Stimulated activated CD4-positive, alpha-beta T cell treated with anti-CD3 and anti-CD28 coated beads, Interleukin-12 subunit alpha, Interleukin-12 subunit beta, amount 100 ng/mL, for 48 hours (primary cell): Measurements from ENCODE around the gene ANO3.
A peak's percentile ranks its signal among the peaks of the same experiment; 100 is the strongest.
"Not testable (repeated sequence)": the region's sequence is repeated elsewhere in the genome, so short reads cannot be mapped to it uniquely, and the experiment has no call there.

Experiments
- DNase-seq, 3 donors: peaks; one replicate each; pipeline ENCODE4 v3.0.0-alpha.2; 2020; ENCODE audit warnings: low read depth in 2 of 3, low spot score in 1 of 3

Gene ANO3

DNA sequence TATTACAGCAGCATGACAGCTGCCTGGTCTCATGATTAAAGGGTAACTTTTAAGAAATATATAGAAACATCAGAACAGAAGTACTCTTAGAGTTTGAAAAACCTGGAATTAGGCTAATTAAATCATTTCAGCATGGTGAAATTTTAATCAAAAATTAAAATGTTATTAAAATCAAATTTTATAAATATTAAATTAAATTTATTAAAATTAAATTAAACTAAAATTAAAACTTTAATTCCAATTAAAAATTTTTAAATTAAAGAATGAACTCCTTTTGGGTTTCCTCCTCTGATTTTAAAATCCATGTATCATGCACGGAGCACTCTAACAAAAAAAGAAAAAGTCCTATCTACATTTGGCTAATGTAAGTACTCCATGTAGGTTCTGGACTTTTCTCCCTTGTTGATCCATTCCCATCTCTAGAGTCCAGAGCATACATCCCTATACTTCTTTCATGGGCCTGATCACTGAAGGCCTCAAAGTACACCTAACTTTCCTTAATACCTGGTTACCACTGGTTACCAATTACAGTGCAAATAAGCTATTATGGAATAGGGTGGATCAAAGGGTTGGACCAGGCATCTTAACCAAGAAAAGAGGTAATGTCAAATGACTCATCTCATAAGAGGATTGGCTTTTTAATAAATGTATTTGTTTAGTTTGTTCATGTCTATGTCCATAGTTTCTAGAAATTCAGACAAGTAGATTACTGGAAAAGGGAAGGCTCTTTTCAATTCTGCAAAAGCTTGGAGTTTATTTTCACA is 288.5 kb downstream of the ANO3 start:
- no peak for DNase-seq

DNA sequence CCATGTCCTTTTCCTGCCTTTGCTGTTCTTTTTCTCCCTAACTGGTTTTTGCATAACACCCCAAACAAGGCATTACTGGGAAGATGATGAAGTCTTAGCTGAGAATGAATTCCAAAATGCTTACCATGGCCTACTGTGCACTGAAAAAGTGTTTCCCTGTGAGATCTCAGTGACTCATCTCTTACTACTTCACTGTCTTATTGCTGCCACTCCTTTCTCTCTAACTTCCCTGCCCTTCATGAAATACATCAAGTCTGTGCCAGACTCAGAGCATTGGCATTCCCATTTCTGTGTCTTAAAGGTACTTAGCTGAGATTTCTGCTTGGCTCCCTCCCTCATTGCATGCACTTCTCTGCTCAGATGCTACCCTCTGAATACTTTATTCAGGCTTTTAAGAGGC is 289.2 kb downstream of the ANO3 start:
- DNase-seq: no peak

DNA sequence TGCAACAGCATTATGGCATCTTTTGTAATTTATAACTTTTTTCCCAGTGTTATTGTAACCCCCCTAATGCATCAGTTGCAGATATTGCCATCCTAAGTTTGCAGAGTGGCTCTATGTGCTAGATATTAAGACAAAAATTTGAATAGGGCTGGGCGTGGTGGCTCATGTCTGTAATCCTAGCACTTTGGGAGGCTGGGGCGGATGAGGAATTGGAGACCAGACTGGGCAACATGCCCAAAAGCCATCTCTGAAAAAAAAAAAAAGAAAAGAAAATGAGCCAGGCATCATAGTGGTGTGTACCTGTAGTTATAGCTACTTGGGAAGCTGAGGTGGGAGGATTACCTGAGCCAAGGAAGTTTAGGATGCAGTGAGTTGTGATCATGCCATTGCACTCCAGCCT is 290.3 kb downstream of the ANO3 start:
- DNase-seq: no peak

DNA sequence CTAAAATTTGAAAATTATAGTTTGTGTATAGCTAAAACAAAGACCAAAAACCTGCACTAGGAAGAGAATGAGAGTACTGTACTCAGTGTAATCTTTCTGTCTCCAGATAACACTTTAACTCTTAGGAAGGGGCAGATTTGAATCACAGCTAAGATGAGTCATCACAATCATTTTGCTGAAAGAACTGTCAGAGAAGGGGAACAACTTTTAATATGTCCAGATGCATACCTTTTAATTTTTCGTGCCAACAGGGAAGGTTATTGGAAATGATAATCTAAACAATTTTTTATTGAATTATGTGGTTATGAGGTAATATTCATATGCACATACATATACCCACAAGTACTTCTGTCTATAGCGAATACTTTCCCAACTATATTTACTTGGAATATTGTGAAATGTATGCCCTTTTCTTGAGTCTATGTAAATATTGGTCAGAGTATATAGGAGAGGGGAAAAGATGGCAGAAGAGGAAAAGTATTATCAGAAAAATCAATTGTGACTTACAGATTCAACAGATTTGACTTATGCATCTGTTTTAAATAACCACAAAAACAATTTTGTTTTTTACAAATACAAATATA is 291.2 kb downstream of the ANO3 start:
- DNase-seq: no peak

DNA sequence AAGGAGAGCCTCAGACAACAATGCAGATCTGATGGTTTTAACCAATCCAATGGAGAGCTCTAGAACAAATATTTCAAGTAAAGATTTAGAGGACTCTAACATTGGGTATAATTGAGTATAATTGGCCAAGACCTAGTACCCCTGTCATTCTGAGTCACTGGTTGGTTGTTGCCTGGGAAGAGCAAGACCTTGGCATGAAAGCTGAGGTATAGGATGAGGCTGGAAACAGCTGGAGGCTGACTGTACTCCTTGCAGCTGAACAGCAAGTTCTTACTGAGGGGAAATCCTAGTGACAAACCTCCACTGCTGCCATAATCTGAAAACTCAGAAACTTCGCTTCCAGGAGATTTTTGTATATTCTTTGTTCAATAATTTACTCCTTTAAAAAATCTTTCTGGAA is 294.4 kb downstream of the ANO3 start:
- no peak for DNase-seq

DNA sequence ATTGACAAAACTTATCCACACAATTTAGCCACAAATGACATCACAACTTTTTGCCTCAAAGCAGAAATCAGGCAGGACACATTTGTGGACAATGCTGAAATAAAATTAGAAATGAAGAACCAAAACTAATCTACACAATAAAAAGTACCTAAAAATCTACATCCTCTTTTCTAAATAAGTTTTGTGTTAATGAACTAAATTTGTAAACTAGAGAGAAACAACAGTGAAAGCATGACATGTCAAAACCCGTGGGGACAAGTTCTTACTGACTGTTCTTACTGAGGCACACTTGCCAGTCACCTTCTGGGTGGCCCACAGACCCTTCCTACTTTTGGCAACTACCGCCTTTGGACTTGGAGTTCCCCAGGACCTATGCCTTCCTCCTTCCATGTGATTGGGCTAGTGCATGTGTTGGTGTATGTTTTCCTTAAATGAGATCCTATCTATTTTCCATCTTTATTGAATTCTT is 300.8 kb downstream of the ANO3 start:
- DNase-seq: no peak

DNA sequence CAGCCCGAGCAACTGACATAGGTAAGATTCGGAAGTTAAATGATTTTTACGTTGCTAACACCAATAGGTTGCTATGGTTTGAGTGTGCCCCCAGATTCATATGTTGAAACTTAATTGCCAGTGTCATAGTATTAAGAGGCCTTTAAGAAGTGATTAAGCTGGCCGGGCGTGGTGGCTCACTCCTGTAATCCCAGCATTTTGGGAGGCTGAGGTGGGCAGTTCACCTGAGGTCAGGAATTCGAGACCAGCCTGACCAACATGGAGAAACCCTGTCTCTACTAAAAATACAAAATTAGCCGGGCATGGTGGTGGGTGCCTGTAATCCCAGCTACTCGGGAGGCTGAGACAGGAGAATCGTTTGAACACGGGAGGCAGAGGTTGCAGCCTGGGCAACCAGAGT is 311.4 kb downstream of the ANO3 start:
- DNase-seq: not testable (repeated sequence)

DNA sequence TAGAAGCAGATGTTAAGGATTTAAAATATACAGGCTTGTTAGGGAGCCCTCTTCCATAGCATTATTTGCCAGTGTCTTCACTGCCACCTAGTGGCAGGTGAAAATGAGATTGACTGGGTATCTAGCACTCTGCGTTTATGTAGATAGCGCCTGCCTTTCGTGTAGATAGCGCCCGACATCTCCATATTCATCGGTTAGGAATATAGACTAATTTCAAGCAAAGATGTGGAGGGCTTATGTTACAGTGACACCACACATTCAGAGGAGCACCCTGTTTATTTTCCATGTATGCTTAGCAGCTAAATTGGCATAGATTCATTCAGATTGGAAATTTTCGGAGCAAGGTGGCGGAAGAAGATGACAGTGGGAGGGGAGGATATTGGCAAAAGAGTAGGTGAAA is 318.0 kb downstream of the ANO3 start:
- DNase-seq: peak in 2 of 3 donors; percentile 9 to 11

DNA sequence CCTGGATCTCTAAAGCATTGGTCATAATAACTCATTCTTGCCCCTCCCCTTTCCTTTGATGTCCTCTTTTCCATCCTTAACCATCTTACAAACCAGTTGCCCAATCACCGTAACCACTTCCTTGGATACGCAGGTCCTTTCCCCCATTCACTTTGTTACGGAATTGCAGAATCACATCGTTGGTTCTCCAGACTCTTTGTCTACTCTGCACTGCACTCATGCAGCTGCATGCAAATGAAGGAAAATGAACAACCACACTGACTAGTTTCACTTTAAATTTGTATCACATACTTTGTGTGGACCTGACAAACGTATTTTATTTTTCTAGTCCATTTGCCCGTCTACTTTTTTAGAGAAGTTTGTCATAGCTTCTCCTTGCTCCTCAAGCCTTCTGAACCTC is 320.0 kb downstream of the ANO3 start:
- DNase-seq: no peak

DNA sequence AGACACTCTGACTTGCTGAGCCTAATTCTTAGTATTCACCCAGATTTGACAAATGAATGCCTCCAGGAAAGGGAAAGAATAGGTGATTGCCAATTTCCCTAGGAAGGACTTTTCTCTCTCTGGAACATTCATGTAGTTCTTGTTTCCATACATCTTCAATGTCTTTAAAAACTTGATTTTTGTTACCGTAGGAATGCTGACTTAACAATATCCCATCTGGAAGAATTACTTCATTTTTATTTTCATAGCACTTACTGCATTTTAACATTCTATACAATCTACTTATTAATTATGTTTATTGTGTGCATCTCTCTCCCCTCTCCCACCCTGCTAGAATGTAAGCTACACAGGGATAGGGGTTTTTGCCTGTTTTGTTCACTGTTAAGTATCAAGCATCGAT is 323.4 kb downstream of the ANO3 start:
- no peak for DNase-seq

DNA sequence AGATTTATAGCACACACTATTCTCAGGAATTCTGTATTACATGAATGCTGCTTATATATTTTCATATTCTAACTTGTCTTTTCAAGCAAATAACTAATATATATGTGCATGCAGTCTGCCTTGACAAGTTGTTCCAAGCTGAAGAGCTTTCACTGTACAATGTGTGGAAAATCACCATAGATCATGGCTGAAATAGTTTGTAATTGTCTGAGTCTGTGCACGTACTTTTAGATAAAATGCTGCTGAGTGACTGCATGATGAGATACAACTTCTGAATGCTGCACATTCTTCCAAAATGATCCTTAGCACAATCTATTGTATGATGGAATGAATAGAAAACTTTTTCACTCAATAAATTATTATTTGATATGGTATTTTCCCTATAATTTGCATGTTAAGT is 331.0 kb downstream of the ANO3 start:
- DNase-seq: no peak

DNA sequence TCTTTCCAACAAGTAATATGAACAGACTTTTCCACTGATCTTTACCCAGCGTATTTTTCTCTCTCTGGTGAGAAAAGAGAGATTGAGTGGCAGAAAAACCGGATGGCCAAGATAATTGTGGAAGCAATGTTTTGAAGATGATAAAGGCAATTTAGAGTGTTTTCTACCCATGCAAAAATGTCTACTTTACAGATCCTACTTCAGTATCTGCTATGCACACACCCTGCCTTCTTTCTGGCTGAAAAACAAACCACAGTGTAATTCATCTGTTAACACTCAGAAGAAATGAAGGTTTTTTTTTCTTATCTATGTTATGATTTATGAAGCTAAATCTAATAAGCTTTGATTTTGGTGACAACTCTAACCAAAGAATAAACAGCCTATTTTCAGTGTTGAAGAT is 333.1 kb downstream of the ANO3 start:
- no peak for DNase-seq

DNA sequence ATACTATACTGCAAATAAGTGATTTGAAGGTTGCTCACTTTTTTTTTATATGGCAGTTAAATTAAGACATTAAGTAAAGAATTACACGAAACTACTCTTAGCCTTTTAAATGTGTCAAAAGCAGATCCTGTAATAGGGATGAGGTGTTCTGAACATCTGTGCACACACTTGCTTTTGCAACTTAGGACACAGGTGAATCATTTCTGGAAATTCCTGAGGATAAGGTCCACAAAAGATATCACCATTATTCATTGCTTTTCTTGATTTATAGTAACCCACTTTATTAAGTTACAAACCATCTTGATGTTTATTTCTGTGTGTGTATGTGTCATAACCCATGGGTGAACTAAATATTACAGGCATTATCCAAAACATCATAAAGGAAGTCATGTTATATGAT is 334.0 kb downstream of the ANO3 start:
- DNase-seq: no peak

DNA sequence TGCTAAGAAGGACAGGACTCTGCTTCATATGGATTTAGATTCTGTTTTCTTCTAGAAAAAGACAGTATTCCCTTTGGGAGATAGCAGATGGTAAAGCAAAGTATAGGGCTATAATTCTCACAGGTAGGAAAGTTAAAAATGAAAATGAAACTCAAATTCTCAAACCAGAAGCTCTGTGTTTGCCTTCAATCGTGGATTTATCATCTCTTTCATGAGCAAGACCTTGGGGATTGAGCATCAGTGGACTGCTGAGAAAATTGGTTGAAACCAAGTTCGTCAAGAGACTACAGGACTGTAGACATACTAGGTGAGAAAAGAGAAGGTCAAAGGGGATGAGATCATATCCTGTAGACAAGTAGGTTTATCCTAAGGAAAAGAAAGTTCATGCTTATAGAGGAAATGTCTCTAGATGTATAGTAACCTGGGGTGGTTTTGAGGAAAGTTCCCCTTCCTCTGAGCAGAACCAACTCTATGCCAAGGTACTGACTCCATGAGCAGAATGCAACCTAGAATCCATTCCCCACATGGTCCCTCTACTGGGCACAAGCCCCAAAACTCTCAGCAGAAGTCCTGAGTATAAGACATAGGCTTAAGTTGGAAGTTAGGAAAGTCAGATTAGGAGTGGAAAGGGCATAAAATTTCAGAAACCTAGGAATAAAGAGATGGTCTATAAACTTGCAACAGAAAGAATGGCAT is 343.5 kb downstream of the ANO3 start:
- no peak for DNase-seq

DNA sequence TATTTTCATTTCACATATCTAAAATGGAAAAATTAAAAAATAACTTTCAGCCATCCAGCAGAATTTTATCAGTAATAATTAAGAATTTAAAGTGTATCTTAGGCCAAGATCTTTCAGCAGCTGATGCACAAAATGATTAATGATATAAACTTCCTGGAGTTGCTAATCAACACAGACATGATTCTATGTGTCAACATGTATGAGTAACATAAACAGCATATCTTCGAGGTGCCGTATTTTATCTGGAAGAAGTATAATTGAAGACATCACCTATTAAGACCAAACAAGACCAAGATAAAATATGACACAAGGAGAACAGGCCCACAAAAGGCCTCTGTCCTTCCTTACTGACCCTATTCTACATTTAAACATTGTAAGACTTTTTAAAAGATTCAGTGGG is 344.7 kb downstream of the ANO3 start:
- no peak for DNase-seq

DNA sequence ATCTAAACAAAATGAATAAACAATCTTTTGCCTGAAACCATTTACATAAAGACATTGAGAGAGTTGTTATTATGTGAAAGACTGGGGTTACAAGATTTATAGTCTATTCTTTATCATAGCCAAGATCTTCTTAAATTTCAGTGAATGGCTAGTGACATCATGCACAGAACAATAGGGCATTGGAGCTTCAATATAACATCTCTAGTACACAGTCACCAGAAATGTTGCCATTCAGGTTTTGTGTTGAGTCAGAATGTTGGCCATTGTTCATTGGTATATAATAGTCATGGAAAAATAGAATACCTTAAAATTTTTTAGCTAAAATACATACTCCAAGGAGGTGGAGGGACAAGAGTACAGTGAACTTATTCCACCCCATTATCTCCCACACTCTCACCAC is 345.6 kb downstream of the ANO3 start:
- DNase-seq: no peak

DNA sequence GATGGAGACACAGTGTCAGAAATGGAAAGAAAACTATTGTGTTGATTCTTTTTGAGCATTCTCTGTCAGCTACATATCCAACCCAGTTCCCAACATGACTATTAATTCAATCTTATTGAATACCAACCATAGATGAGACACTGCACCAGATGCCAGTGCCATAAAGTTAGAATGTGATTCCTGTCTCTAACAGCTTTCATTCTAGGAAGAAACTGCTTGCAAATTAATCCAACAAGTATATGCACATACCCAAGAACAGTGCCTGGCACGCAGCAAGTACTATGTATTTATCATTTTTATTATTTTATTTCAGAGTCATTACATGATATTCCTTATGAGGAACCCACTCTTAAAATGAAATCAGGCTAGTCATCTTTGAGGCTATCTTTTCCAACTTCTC is 355.4 kb downstream of the ANO3 start:
- DNase-seq: no peak

DNA sequence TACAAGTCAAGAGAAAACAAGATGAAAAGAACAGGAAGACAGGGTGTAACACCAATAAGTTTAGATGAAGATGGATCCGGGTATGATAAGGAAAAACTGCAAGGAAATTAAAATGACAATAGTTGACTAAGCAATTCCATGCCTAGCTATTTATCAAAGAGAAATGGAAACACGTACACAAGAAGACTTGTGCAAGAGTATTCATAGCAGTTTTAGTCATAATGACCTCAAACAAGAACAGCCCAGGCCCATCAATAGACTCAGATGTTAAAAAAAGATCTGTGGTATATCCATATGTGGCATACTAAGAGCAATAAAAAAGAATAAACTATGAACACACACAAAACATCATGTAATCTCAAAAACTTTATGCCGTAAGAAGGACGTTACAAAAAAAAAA is 356.8 kb downstream of the ANO3 start:
- no peak for DNase-seq

DNA sequence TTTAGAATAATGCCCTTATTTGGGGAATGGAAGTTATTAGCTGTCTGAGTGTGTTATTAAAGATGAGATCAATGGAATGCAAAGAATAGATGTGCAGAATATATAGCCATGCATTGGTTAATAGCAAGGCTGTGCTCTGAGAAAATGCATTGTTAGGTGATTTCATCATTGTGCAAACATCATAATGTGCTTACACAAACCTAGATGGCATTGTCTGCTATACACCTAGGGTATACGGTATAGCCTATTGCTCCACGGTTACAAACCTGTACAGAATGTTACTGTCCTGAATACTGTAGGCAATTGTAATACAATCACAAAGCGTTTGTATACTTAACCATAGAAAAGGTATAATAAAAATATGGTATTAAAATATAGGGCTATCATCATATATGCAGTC is 364.4 kb downstream of the ANO3 start:
- no peak for DNase-seq

DNA sequence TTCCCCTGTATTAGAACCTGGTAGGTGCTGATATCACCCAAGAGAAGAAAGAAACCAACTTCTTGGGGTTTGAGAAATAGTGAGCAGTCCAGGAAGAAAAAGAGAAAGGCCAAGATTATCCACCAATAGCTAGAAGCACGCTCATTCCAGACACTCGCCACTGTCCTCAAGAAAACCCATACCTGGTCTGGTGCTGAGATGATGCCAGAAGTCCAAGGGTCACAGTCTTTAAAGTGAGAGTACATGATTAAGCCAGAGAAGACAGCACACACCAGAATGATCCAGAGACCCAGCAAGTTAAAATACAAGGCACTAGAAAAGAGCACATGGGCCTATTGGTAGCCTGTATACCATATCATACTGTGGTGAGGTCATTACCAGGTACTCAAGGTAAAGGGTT is 366.3 kb downstream of the ANO3 start:
- no peak for DNase-seq

DNA sequence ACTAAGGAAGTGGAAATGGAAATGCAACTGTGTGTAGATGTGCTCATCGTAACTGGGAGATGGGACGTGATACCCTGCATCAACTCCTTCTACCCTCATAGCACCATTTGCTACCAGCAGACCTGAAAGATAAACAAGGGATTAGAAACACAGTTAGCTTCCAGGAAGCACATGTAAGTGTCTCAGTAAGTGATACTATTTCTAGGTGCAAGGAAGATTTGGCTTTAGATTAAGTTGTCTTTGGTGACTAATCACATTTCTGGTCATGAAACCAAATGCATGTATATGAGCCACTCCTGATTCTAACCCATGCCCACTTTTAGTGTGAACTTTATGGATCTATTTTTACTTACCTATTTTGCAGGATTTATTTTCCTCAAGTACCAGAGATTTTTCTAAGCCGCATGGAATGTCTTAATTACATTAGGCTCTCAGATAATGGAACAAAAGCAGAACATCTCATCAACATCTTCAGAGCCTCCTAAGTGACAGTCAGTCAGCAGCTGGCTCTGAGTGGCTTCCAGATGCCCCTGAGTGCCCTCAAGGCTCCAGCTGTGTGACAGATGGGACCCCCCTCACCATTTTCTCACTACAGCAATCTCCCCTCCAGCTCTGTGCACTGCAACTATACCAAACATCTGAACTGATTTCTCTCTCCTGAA is 368.8 kb downstream of the ANO3 start:
- DNase-seq: no peak

DNA sequence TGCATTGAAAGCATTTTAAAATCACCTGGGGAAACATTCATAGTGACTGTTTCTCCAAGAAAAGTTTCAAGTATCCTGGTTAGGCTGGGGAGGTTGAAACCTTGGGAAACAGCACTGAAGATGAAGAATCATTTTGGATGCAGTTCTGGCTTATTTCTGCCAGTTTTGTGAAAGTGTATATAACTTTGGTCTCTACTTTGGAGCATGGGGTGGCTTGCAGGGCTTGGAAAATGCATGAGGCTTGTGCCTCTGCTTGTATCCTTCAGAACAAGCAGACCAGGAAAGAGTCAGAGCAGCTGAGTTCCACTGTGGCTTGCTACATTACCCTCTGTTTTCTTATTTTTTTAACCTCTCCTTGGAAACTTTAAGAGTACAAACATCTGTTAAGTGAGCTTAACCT is 370.5 kb downstream of the ANO3 start:
- DNase-seq: no peak
